H9 (cell line): ENCODE data around the gene IFFO2. TPM values are rescaled to one million over a fixed set of nuclear protein-coding genes. Genes with fewer than 3 reads are reported as not detected.
A peak's percentile ranks its signal among the peaks of the same experiment; 100 is the strongest.

Experiments
- DNase-seq: peaks from one replicate; pipeline ENCODE4 v3.0.0-alpha.2; 2017
- H2AFZ ChIP-seq: one replicate; pipeline ENCODE4 v1.6.1; 2013; ENCODE audit warnings: mild to moderate bottlenecking, low read length, control low read depth, moderate library complexity
- H2AK5ac ChIP-seq: 2 replicates; pipeline ENCODE4 v1.6.1; 2013; ENCODE audit warnings: low read length, control low read depth, mixed read lengths; ENCODE audit not compliant: insufficient read length
- H2BK120ac ChIP-seq: one replicate; pipeline ENCODE4 v1.6.1; 2013; ENCODE audit warnings: low read depth, mild to moderate bottlenecking, low read length, control low read depth, inconsistent platforms; ENCODE audit not compliant: poor library complexity, severe bottlenecking
- H2BK12ac ChIP-seq: 2 replicates; pipeline ENCODE4 v1.6.1; 2013; ENCODE audit warnings: low read length, control low read depth, mixed read lengths, low read depth; ENCODE audit not compliant: insufficient read length
- H2BK15ac ChIP-seq: 2 replicates; pipeline ENCODE4 v1.6.1; 2013; ENCODE audit warnings: low read depth, low read length, control low read depth
- H2BK20ac ChIP-seq: one replicate; pipeline ENCODE4 v1.6.1; 2013; ENCODE audit warnings: low read depth, mild to moderate bottlenecking, low read length, control low read depth, inconsistent platforms; ENCODE audit not compliant: poor library complexity, severe bottlenecking
- H2BK5ac ChIP-seq: 2 replicates; pipeline ENCODE4 v1.6.1; 2013; ENCODE audit warnings: low read length, control low read depth, mixed read lengths; ENCODE audit not compliant: insufficient read length
- H3K14ac ChIP-seq: 2 replicates; pipeline ENCODE4 v1.6.1; 2013; ENCODE audit warnings: low read length, control low read depth; ENCODE audit not compliant: insufficient read depth
- H3K18ac ChIP-seq: 2 replicates; pipeline ENCODE4 v1.6.1; 2013; ENCODE audit warnings: low read depth, mild to moderate bottlenecking, mixed read lengths, low read length, control low read depth; ENCODE audit not compliant: insufficient read length
- H3K23ac ChIP-seq: 2 replicates; pipeline ENCODE4 v1.6.1; 2013; ENCODE audit warnings: low read length, control low read depth, mixed read lengths, low read depth; ENCODE audit not compliant: insufficient read length
- H3K23me2 ChIP-seq: 2 replicates; pipeline ENCODE4 v1.6.1; 2013; ENCODE audit warnings: low read depth, mild to moderate bottlenecking, mixed read lengths, low read length, control low read depth; ENCODE audit not compliant: insufficient read length, poor library complexity, severe bottlenecking
- H3K27ac ChIP-seq: 2 replicates; pipeline ENCODE4 v1.5.1; 2013; ENCODE audit warnings: low read length, control low read depth, mixed read lengths, low read depth; ENCODE audit not compliant: insufficient read length
- H3K27me3 ChIP-seq: 2 replicates; pipeline ENCODE4 v1.6.1; 2013; ENCODE audit warnings: low read length, control low read depth, inconsistent platforms; ENCODE audit not compliant: insufficient read depth
- H3K4ac ChIP-seq: 2 replicates; pipeline ENCODE4 v1.6.1; 2013; ENCODE audit warnings: low read depth, mild to moderate bottlenecking, control low read depth, inconsistent platforms, low read length, moderate library complexity
- H3K4me1 ChIP-seq: 2 replicates; pipeline ENCODE4 v1.6.1; 2013; ENCODE audit warnings: low read length, control low read depth, inconsistent platforms; ENCODE audit not compliant: insufficient read depth
- H3K4me2 ChIP-seq: 2 replicates; pipeline ENCODE4 v1.6.1; 2013; ENCODE audit warnings: low read length, control low read depth, mixed read lengths; ENCODE audit not compliant: insufficient read length, insufficient read depth
- H3K56ac ChIP-seq: 2 replicates; pipeline ENCODE4 v1.6.1; 2013; ENCODE audit warnings: low read depth, mild to moderate bottlenecking, mixed read lengths, low read length, control low read depth; ENCODE audit not compliant: insufficient read length
- H3K79me1 ChIP-seq: 2 replicates; pipeline ENCODE4 v1.6.1; 2013; ENCODE audit warnings: low read depth, mild to moderate bottlenecking, moderate library complexity, low read length, control low read depth, inconsistent platforms; ENCODE audit not compliant: insufficient read depth, poor library complexity, severe bottlenecking
- H3K79me2 ChIP-seq: 2 replicates; pipeline ENCODE4 v1.6.1; 2013; ENCODE audit warnings: low read length, control low read depth, inconsistent platforms; ENCODE audit not compliant: insufficient read depth
- H3K9ac ChIP-seq: 2 replicates; pipeline ENCODE4 v1.6.1; 2013; ENCODE audit warnings: low read length, control low read depth, mixed read lengths; ENCODE audit not compliant: insufficient read length; ENCODE audit errors: extremely low read depth
- H3K9me3 ChIP-seq: one replicate; pipeline ENCODE4 v1.6.1; 2013; ENCODE audit warnings: low read depth, low read length, inconsistent platforms; ENCODE audit not compliant: control insufficient read depth
- H3T11ph ChIP-seq: one replicate; pipeline ENCODE4 v1.6.1; 2013; ENCODE audit warnings: mild to moderate bottlenecking, low read length, control low read depth, inconsistent platforms
- H4K20me1 ChIP-seq: one replicate; pipeline ENCODE4 v1.6.1; 2013; ENCODE audit not compliant: control insufficient read depth, insufficient read length, insufficient read depth
- H4K5ac ChIP-seq: 2 replicates; pipeline ENCODE4 v1.6.1; 2013; ENCODE audit warnings: low read depth, mild to moderate bottlenecking, mixed read lengths, low read length, control low read depth; ENCODE audit not compliant: insufficient read length
- H4K8ac ChIP-seq: replicated peaks from 2 replicates; pipeline ENCODE4 v1.6.1; 2013; ENCODE audit warnings: low read length, control low read depth, mixed read lengths, low read depth; ENCODE audit not compliant: insufficient read length
- H4K91ac ChIP-seq: 2 replicates; pipeline ENCODE4 v1.6.1; 2013; ENCODE audit warnings: low read depth, mild to moderate bottlenecking, moderate library complexity, mixed read lengths, low read length, control low read depth; ENCODE audit not compliant: insufficient read length
- H3K27ac Mint-ChIP-seq, 3 experiments: 2 replicates in 2 of 3; 3 replicates in 1 of 3; pipeline ENCODE4 v1.8.0; 2020 to 2021; ENCODE audit warnings: mixed read lengths in 3 of 3, mild to moderate bottlenecking in 1 of 3, moderate library complexity in 1 of 3
- H3K27me3 Mint-ChIP-seq: 2 replicates; pipeline ENCODE4 v1.8.0; 2021; ENCODE audit warnings: low read depth, mild to moderate bottlenecking, moderate library complexity, mixed read lengths
- H3K36me3 Mint-ChIP-seq, 3 experiments: 2 replicates in 2 of 3; 3 replicates in 1 of 3; pipeline ENCODE4 v1.8.0; 2020 to 2021; ENCODE audit warnings: low read depth in 3 of 3, mixed read lengths in 3 of 3; ENCODE audit not compliant: insufficient read depth in 1 of 3
- H3K4me1 Mint-ChIP-seq, 2 experiments: 2 replicates each; pipeline ENCODE4 v1.8.0; 2020; ENCODE audit warnings: mixed read lengths in 2 of 2
- H3K4me3 Mint-ChIP-seq, 2 experiments: 2 replicates in 1 of 2; 3 replicates in 1 of 2; pipeline ENCODE4 v1.8.0; 2020 to 2021; ENCODE audit warnings: mild to moderate bottlenecking in 2 of 2, mixed read lengths in 2 of 2, moderate library complexity in 1 of 2
- H3K9me3 Mint-ChIP-seq, 2 experiments: 2 replicates in 1 of 2; 3 replicates in 1 of 2; pipeline ENCODE4 v1.8.0; 2020; ENCODE audit warnings: mild to moderate bottlenecking in 2 of 2, mixed read lengths in 2 of 2, moderate library complexity in 1 of 2
- CTCF ChIP-seq: fragments of 200-600 bp; sonication (generic); conservative IDR thresholded peaks from 3 replicates; pipeline ENCODE4 v1.8.0; 2021; ENCODE audit warnings: antibody characterized with exemption, mild to moderate bottlenecking
- WGBS: extraction: QIAGEN DNeasy Blood & Tissue Kit; methylation state at CpG from one replicate; pipeline ENCODE4 v1.1.7; 2013; ENCODE audit warnings: missing lambda C conversion rate, low lambda C conversion rate, mixed read lengths; ENCODE audit not compliant: insufficient read length; ENCODE audit errors: extremely low coverage; 5-methylcytosine and 5-hydroxymethylcytosine counted together
- total RNA-seq: library from RNA; stranded (reverse); gene quantifications from 2 replicates; pipeline ENCODE4 v1.2.1, GENCODE V29; 2021

The IFFO2 gene
- total RNA-seq, 1 experiment from 2014 or later, result 3.6 TPM

- TF ChIP-seq CTCF, result no peak
- Histone ChIP-seq H2AFZ (no peak overlapping the region), H3K4me2 (no peak overlapping the region), H2AK5ac (no peak overlapping the region), H3K56ac (no peak overlapping the region), H2BK5ac (no peak overlapping the region), H3K23me2 (no peaks in the 10 kb centered on the region), H3K9me3 (no peaks in the 10 kb centered on the region), H3K4me1 (no peaks in the 10 kb centered on the region), H4K20me1 (no peaks in the 10 kb centered on the region), H4K8ac (no peak overlapping the region), H3K79me1 (no peaks in the 10 kb centered on the region), H3K4ac (no peak overlapping the region), H2BK12ac (no peak overlapping the region), H3K18ac (no peak overlapping the region), H3K14ac (no peak overlapping the region; the same call in 1 of the 2 replicates), H4K91ac (no peak overlapping the region), H3K27me3 (no peaks in the 10 kb centered on the region), H3T11ph (no peak overlapping the region), H3K27ac (no peak overlapping the region), H3K9ac (no peak overlapping the region), H2BK15ac (no peak overlapping the region), H2BK120ac (no peak overlapping the region), H3K23ac (no peak overlapping the region), H3K79me2 (no peaks in the 10 kb centered on the region), H2BK20ac (no peak overlapping the region), H4K5ac (no peak overlapping the region)
- H3K27ac Mint-ChIP-seq, result peak overlapping the region in 1 of 3 experiments; percentile 28; a peak in 1 of 7 replicates
- H3K36me3 Mint-ChIP-seq, result no peaks in the 10 kb centered on the region; a peak in 1 of 7 replicates
- H3K27me3 Mint-ChIP-seq, result no peaks in the 10 kb centered on the region
- no peak for DNase-seq
- H3K4me1 Mint-ChIP-seq, result peaks cover 13 to 23% of the 10 kb centered on the region in 2 experiments
- no CpG with 5 or more reads among the region's 31 CpGs for whole genome bisulfite sequencing
- no peaks in the 10 kb centered on the region; a peak in 1 of 5 replicates for H3K9me3 Mint-ChIP-seq
- no peak overlapping the region for H3K4me3 Mint-ChIP-seq
Observed at GRCh38 chr1:18919197-18919905, 37.1 kb downstream of the IFFO2 start.
